ENCODE results near the gene MON1A. TPM values are rescaled to one million over a fixed set of nuclear protein-coding genes. Genes with fewer than 3 reads are reported as not detected.

MON1A gene
- total and polyA plus RNA-seq, 10 of the 15 experiments (the other 5 are each of a cell fraction or from before 2014, with no cell fraction given), result 1.3 to 10.5 (median 7.7) TPM

- TF ChIP-seq CUX1 (IDR thresholded peaks at IDR 0.05; ENCODE audit: insufficient replicate concordance, low read depth, low read length) (no peak), RAD21 (IDR thresholded peaks at IDR 0.05; ENCODE audit: insufficient read depth, low read depth, low read length) (no peak), ATF3 (IDR thresholded peaks at IDR 0.05; ENCODE audit: borderline replicate concordance, extremely low read depth, low read depth, low read length) (no peak), SRF (IDR thresholded peaks at IDR 0.05; ENCODE audit: low read depth in 2 of 2, low read length in 2 of 2) (no peak), BCL11A (IDR thresholded peaks at IDR 0.05; ENCODE audit: low read depth, low read length) (no peak), PAX5 (IDR thresholded peaks at IDR 0.05; ENCODE audit: borderline replicate concordance, low read depth, low read length) (no peak), POLR2A (IDR thresholded peaks at IDR 0.05; ENCODE audit: low read depth, low read length) (no peak), CHD1 (IDR thresholded peaks at IDR 0.05; ENCODE audit: low read depth, low read length) (no peak)
Observed at GRCh38 chr3:49908373-49909199, 21.0 kb downstream of the MON1A start (continued).
